Neutrophil (primary cell): ENCODE data around the gene AMMECR1.

Source experiments
- H3K27ac ChIP-seq: fragments of 200-600 bp; sonication (generic); 2 replicates; pipeline ENCODE4 v1.5.1; 2016; ENCODE audit warnings: mild to moderate bottlenecking, moderate library complexity
- H3K27me3 ChIP-seq: fragments of 200-600 bp; sonication (generic); 2 replicates; pipeline ENCODE4 v1.6.0; 2016; ENCODE audit warnings: mild to moderate bottlenecking
- H3K36me3 ChIP-seq: fragments of 200-600 bp; sonication (generic); 2 replicates; pipeline ENCODE4 v1.5.1; 2017
- H3K4me1 ChIP-seq, 2 experiments: fragments of 200-600 bp in 1 of 2; sonication (generic) in 1 of 2; 1 replicate in 1 of 2; 2 replicates in 1 of 2; pipeline versions ENCODE4 v1.5.1 to v1.6.1; 2013 to 2016; ENCODE audit warnings: low read depth in 1 of 2, low read length in 1 of 2, mild to moderate bottlenecking in 1 of 2, moderate library complexity in 1 of 2; ENCODE audit not compliant: control insufficient read depth in 1 of 2, insufficient read depth in 1 of 2
- H3K4me3 ChIP-seq, 2 experiments: fragments of 200-600 bp in 1 of 2; sonication (generic) in 1 of 2; 1 replicate in 1 of 2; 2 replicates in 1 of 2; pipeline ENCODE4 v1.5.1; 2013 to 2016; ENCODE audit warnings: low read depth in 1 of 2, low read length in 1 of 2, mild to moderate bottlenecking in 1 of 2, moderate library complexity in 1 of 2
- H3K9me3 ChIP-seq: fragments of 200-600 bp; sonication (generic); 2 replicates; pipeline ENCODE4 v1.5.1; 2016
- CTCF ChIP-seq: fragments of 200-600 bp; sonication (generic); IDR thresholded peaks from 2 replicates; pipeline ENCODE4 v1.5.1; 2016; ENCODE audit warnings: antibody characterized with exemption

AMMECR1 gene

GRCh38 chrX:110181459-110182137, 136.3 kb downstream of the AMMECR1 start:
- Histone ChIP-seq H3K9me3 (no peaks in the 10 kb centered on the region), H3K27me3 (no peaks in the 10 kb centered on the region), H3K4me1 (no peaks in the 10 kb centered on the region), H3K27ac (no peak overlapping the region), H3K36me3 (peaks cover 27% of the 10 kb centered on the region), H3K4me3 (no peak overlapping the region)
- TF ChIP-seq CTCF = no peak

GRCh38 chrX:110180928-110181310, 137.0 kb downstream of the AMMECR1 start:
- TF ChIP-seq CTCF = no peak
- no peaks in the 10 kb centered on the region for H3K4me1 ChIP-seq
- no peak overlapping the region for H3K4me3 ChIP-seq
- H3K27me3 ChIP-seq = no peaks in the 10 kb centered on the region
- no peaks in the 10 kb centered on the region for H3K9me3 ChIP-seq
- H3K27ac ChIP-seq = no peak overlapping the region
- peaks cover 34% of the 10 kb centered on the region for H3K36me3 ChIP-seq

- Histone ChIP-seq H3K27ac (no peak overlapping the region), H3K4me3 (no peak overlapping the region), H3K4me1 (no peaks in the 10 kb centered on the region), H3K36me3 (peaks cover 40% of the 10 kb centered on the region), H3K27me3 (no peaks in the 10 kb centered on the region), H3K9me3 (no peaks in the 10 kb centered on the region)
- no peak for TF ChIP-seq CTCF
These were observed 137.5 kb downstream of the AMMECR1 start for GRCh38 chrX:110180176-110180927.

- TF ChIP-seq CTCF = no peak
- H3K36me3 ChIP-seq = peaks cover 60% of the 10 kb centered on the region
- no peak overlapping the region for H3K4me3 ChIP-seq
- peaks cover 0 to 4% of the 10 kb centered on the region in 2 experiments for H3K4me1 ChIP-seq
- H3K27ac ChIP-seq = no peak overlapping the region
- H3K27me3 ChIP-seq = no peaks in the 10 kb centered on the region
- H3K9me3 ChIP-seq = no peaks in the 10 kb centered on the region
These were observed 139.6 kb downstream of the AMMECR1 start for GRCh38 chrX:110178179-110178865.

- Histone ChIP-seq H3K4me1 (peaks cover 0 to 4% of the 10 kb centered on the region in 2 experiments), H3K36me3 (peaks cover 72% of the 10 kb centered on the region), H3K27me3 (no peaks in the 10 kb centered on the region), H3K4me3 (no peak overlapping the region), H3K27ac (no peak overlapping the region), H3K9me3 (no peaks in the 10 kb centered on the region)
- no peak for TF ChIP-seq CTCF
These were observed 142.2 kb downstream of the AMMECR1 start for GRCh38 chrX:110175696-110176095.
